ENCODE results near the gene HCRTR1. TPM values are rescaled to one million over a fixed set of nuclear protein-coding genes. Genes with fewer than 3 reads are reported as not detected.
"Not testable (repeated sequence)": the region's sequence is repeated elsewhere in the genome, so short reads cannot be mapped to it uniquely, and the experiment has no call there.

Gene HCRTR1
- total RNA-seq, 2 donors from 2014 or later: 0.14 TPM; not detected in 1

- ATAC-seq (no peak), DNase-seq (no peak)
- intact Hi-C loops (cut with DNase I, micrococcal nuclease): no loop called here
Observed at GRCh38 chr1:31580513-31580870, 37.0 kb upstream of the HCRTR1 start.

GRCh38 chr1:31580891-31581603, 36.4 kb upstream of the HCRTR1 start:
- intact Hi-C loops (cut with DNase I, micrococcal nuclease): no loop called here
- DNase-seq (no peak), ATAC-seq (no peak)

- intact Hi-C loops (cut with DNase I, micrococcal nuclease): no loop called here
- ATAC-seq (peak; percentile 52), DNase-seq (no peak)
Observed at GRCh38 chr1:31581821-31582810, 35.4 kb upstream of the HCRTR1 start.

- ATAC-seq (no peak), DNase-seq (no peak)
- intact Hi-C loops (cut with DNase I, micrococcal nuclease): no loop called here
Observed at GRCh38 chr1:31583082-31583994, 34.2 kb upstream of the HCRTR1 start.

- peak; percentile 23 for ATAC-seq
- DNase-seq: peak; percentile 79 to 83
- intact Hi-C loops (cut with DNase I, micrococcal nuclease): no loop called here
Observed at GRCh38 chr1:31583995-31584868, 33.3 kb upstream of the HCRTR1 start.

GRCh38 chr1:31584869-31585735, 32.4 kb upstream of the HCRTR1 start:
- intact Hi-C loops (cut with DNase I, micrococcal nuclease): no loop called here
- no peak for DNase-seq
- no peak for ATAC-seq

GRCh38 chr1:31585736-31586365, 31.6 kb upstream of the HCRTR1 start:
- DNase-seq (no peak), ATAC-seq (no peak)
- intact Hi-C loops (cut with DNase I, micrococcal nuclease): no loop called here

GRCh38 chr1:31586376-31587327, 30.8 kb upstream of the HCRTR1 start:
- ATAC-seq (no peak), DNase-seq (no peak)
- intact Hi-C loops (cut with DNase I, micrococcal nuclease): no loop called here

- ATAC-seq; intact Hi-C loops (cut with DNase I, micrococcal nuclease); DNase-seq: not testable (repeated sequence)
Observed at GRCh38 chr1:31587328-31587699, 30.2 kb upstream of the HCRTR1 start.

GRCh38 chr1:31587720-31588423, 29.6 kb upstream of the HCRTR1 start:
- DNase-seq (peak; percentile 80 to 83), ATAC-seq (peak; percentile 61)
- intact Hi-C loops (cut with DNase I, micrococcal nuclease): no loop called here

- intact Hi-C loops (cut with DNase I, micrococcal nuclease): no loop called here
- peak; percentile 58 for ATAC-seq
Observed at GRCh38 chr1:31588751-31589515, 28.6 kb upstream of the HCRTR1 start.

GRCh38 chr1:31591425-31592093, 25.9 kb upstream of the HCRTR1 start:
- DNase-seq: peak in 1 of 2 donors; percentile 57
- intact Hi-C loops (cut with DNase I, micrococcal nuclease): loop anchor here in 1 of 2 donors (2.0 kb wide), 1 partner anchor 29 kb away; no protein-coding TSS in a partner anchor
- ATAC-seq: peak; percentile 29

More at GRCh38 chr1:31588751-31589515, 28.6 kb upstream of the HCRTR1 start:
- DNase-seq: peak; percentile 54 to 74

GRCh38 chr1:31592132-31592531, 25.4 kb upstream of the HCRTR1 start:
- intact Hi-C loops (cut with DNase I, micrococcal nuclease): loop anchor here in 1 of 2 donors (2.0 kb wide), 1 partner anchor 29 kb away; no protein-coding TSS in a partner anchor
- no peak for DNase-seq
- no peak for ATAC-seq
